RWPE1 (cell line): ENCODE data around the gene DNAI2.

Experiments used
- CTCF ChIA-PET: fragments of 350-600 bp; sonication (Branson Sonifier 250); formaldehyde crosslinking; extraction: SDS; loops from one replicate; lab custom pipeline; 2021; lab: Yijun Ruan, JAX
- POLR2A ChIA-PET: fragments of 400-600 bp; formaldehyde crosslinking; extraction: SDS; loops from one replicate; lab custom pipeline; 2020; ENCODE audit warnings: antibody characterized with exemption; ENCODE audit not compliant: low non-redundant PET; lab: Yijun Ruan, JAX
- DNase-seq: peaks from one replicate; pipeline ENCODE4 v3.0.0; 2012; ENCODE audit warnings: low spot score
- H3K27ac ChIP-seq: fragments of 450-650 bp; 2 replicates; pipeline ENCODE4 v1.5.1; 2017
- TF ChIP-seq, protein P1 (sequence below): fragments of 450-650 bp; conservative IDR thresholded peaks from 2 replicates; pipeline ENCODE4 v1.5.1; 2017; ENCODE audit warnings: low read depth, mild to moderate bottlenecking

The DNAI2 gene, protein sequence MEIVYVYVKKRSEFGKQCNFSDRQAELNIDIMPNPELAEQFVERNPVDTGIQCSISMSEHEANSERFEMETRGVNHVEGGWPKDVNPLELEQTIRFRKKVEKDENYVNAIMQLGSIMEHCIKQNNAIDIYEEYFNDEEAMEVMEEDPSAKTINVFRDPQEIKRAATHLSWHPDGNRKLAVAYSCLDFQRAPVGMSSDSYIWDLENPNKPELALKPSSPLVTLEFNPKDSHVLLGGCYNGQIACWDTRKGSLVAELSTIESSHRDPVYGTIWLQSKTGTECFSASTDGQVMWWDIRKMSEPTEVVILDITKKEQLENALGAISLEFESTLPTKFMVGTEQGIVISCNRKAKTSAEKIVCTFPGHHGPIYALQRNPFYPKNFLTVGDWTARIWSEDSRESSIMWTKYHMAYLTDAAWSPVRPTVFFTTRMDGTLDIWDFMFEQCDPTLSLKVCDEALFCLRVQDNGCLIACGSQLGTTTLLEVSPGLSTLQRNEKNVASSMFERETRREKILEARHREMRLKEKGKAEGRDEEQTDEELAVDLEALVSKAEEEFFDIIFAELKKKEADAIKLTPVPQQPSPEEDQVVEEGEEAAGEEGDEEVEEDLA

GRCh38 chr17:74274060-74274708, at the start of gene DNAI2:
DNAI2 (plus strand) TSS chr17:74274234; CDS start chr17:74281818, 7,584 bp downstream.
- ChIA-PET POLR2A (no interaction called here), CTCF (no interaction called here)
- TF ChIP-seq, protein P1, sequence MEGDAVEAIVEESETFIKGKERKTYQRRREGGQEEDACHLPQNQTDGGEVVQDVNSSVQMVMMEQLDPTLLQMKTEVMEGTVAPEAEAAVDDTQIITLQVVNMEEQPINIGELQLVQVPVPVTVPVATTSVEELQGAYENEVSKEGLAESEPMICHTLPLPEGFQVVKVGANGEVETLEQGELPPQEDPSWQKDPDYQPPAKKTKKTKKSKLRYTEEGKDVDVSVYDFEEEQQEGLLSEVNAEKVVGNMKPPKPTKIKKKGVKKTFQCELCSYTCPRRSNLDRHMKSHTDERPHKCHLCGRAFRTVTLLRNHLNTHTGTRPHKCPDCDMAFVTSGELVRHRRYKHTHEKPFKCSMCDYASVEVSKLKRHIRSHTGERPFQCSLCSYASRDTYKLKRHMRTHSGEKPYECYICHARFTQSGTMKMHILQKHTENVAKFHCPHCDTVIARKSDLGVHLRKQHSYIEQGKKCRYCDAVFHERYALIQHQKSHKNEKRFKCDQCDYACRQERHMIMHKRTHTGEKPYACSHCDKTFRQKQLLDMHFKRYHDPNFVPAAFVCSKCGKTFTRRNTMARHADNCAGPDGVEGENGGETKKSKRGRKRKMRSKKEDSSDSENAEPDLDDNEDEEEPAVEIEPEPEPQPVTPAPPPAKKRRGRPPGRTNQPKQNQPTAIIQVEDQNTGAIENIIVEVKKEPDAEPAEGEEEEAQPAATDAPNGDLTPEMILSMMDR, result no peak
- no peak for DNase-seq
- no peak within 1 kb of the TSS for H3K27ac ChIP-seq

DNA sequence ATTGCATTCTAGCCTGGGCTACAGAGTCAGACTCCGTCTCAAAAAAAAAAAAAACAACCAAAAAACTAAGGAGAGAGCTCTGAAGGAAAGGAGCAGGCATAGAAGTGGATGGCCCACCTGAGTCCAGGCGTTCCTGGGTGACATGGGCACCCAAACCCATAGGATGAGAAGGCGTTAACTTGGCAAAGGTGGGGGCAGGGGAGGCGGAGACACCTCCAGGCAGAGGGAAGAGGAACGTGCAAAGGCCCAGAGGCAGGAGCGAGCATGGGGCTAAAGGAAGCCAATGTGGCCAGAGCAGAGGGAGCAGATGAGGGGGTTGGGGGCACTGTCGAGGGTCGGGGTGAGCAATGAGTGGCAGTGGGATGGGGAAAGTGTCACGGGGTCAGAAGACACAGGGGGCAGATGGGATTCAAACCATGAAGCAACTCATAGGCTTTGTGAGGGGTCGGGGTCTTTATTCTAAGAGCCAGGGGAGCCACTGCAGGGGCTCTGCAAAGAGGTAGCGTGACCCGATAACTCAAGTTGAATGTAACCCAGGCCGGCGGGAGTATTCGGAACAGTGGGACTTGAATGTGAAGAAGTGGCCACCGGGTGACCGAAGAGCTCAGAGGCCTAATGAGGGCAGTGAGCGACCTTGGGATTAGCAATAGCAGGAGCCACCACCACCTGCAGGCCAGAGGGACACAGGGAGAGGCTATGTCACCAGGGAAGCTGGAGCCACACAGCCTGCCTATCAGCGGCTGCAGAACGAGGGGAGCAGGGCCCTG, 48.9 kb upstream of the DNAI2 start:
- TF ChIP-seq, protein P1, result no peak
- DNase-seq, result no peak
- ChIA-PET POLR2A (no interaction called here), CTCF (no interaction called here)
- no peak overlapping the region for H3K27ac ChIP-seq

- TF ChIP-seq, protein P1, result no peak
- H3K27ac ChIP-seq, result no peak overlapping the region
- DNase-seq, result no peak
- ChIA-PET CTCF (no interaction called here), POLR2A (no interaction called here)
Measured at GRCh38 chr17:74226252-74226651, 47.8 kb upstream of the DNAI2 start.

- POLR2A ChIA-PET, result no interaction called here
Measured at GRCh38 chr17:74227271-74228080, 46.6 kb upstream of the DNAI2 start.

DNA sequence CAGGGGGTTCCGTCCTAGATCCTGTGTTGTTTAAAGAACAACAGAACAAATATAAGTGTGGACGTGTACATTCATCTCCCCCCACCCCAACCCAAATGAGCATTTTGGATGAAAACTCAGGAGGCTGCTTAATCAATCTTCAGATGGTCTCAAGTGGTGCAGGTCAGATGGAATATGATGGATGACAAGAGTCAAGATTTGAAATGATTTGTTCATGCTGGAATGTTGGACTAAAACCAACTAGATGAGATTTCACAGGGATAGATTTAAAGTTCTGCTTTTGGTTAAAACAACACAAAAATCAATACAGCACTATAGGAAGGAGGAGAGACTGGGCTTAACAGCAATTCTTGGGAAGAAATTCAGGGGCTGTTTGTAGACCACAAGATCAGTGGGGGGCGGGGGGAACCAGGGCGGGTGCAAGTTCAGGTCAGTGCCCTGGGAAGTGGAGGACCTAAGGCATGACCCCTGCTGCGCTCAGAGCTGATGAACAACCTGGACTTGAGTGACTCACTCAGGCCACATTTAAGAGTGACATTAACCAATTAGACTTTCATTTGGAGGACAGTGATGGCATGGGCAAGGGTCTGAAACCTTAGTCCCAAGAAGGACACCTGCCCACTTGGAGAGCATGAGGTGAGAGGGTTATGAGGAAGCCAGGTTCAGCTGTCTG, 45.6 kb upstream of the DNAI2 start:
- POLR2A ChIA-PET, result no interaction called here
- TF ChIP-seq, protein P1, result no peak
- DNase-seq, result no peak
- H3K27ac ChIP-seq, result no peak overlapping the region
- CTCF ChIA-PET, result interaction anchor here (0.6 to 1.3 kb wide), 3 partner anchors 12 to 737 kb away, joined by 3 to 4 read pairs (median 3); no protein-coding TSS in a partner anchor

More at GRCh38 chr17:74227271-74228080, 46.6 kb upstream of the DNAI2 start:
- CTCF ChIA-PET, result no interaction called here
- no peak overlapping the region for H3K27ac ChIP-seq
- no peak for DNase-seq
- TF ChIP-seq, protein P1, result no peak
